Progenitor cell of endocrine pancreas (in vitro differentiated cells): ENCODE measurements around the gene AQP1. TPM values are rescaled to one million over a fixed set of nuclear protein-coding genes. Genes with fewer than 3 reads are reported as not detected.

ENCODE experiments used
- DNase-seq: peaks from one replicate; pipeline ENCODE4 v3.0.0; 2021; ENCODE audit warnings: low spot score; ENCODE audit not compliant: unreplicated experiment
- H3K27ac Mint-ChIP-seq: 2 replicates; pipeline ENCODE4 v1.8.0; 2021; ENCODE audit warnings: mild to moderate bottlenecking, moderate library complexity, mixed read lengths
- H3K27me3 Mint-ChIP-seq: 2 replicates; pipeline ENCODE4 v1.8.0; 2021; ENCODE audit warnings: mixed read lengths
- H3K36me3 Mint-ChIP-seq: 2 replicates; pipeline ENCODE4 v1.8.0; 2022; ENCODE audit warnings: mixed read lengths; ENCODE audit not compliant: insufficient read depth
- H3K4me1 Mint-ChIP-seq: 2 replicates; pipeline ENCODE4 v1.8.0; 2021; ENCODE audit warnings: low read depth, mixed read lengths
- H3K4me3 Mint-ChIP-seq: 2 replicates; pipeline ENCODE4 v1.8.0; 2021; ENCODE audit warnings: low read depth, mild to moderate bottlenecking, moderate library complexity, mixed read lengths
- H3K9me3 Mint-ChIP-seq: 2 replicates; pipeline ENCODE4 v1.8.0; 2021; ENCODE audit warnings: low read depth, mixed read lengths
- total RNA-seq: library from RNA; stranded (reverse); gene quantifications from 2 replicates; pipeline ENCODE4 v1.2.1, GENCODE V29; 2021
- TF ChIP-seq, protein P1 (sequence below): fragments of 200-600 bp; sonication (generic); IDR thresholded peaks from one replicate; pipeline ENCODE4 v1.5.0; 2021; ENCODE audit warnings: antibody characterized with exemption, mild to moderate bottlenecking; ENCODE audit not compliant: unreplicated experiment

The AQP1 gene
- total RNA-seq, 1 donor from 2014 or later: 1.3 TPM

- Mint-ChIP-seq H3K4me1 (peaks cover 2% of the 10 kb centered on the region), H3K4me3 (no peak overlapping the region), H3K9me3 (no peaks in the 10 kb centered on the region), H3K27ac (no peak overlapping the region), H3K27me3 (peaks cover 48% of the 10 kb centered on the region), H3K36me3 (no peaks in the 10 kb centered on the region)
- DNase-seq: no peak
- TF ChIP-seq, protein P1, sequence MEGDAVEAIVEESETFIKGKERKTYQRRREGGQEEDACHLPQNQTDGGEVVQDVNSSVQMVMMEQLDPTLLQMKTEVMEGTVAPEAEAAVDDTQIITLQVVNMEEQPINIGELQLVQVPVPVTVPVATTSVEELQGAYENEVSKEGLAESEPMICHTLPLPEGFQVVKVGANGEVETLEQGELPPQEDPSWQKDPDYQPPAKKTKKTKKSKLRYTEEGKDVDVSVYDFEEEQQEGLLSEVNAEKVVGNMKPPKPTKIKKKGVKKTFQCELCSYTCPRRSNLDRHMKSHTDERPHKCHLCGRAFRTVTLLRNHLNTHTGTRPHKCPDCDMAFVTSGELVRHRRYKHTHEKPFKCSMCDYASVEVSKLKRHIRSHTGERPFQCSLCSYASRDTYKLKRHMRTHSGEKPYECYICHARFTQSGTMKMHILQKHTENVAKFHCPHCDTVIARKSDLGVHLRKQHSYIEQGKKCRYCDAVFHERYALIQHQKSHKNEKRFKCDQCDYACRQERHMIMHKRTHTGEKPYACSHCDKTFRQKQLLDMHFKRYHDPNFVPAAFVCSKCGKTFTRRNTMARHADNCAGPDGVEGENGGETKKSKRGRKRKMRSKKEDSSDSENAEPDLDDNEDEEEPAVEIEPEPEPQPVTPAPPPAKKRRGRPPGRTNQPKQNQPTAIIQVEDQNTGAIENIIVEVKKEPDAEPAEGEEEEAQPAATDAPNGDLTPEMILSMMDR: no peak
These were observed 58.4 kb downstream of the AQP1 start for GRCh38 chr7:30970074-30970473.

- Mint-ChIP-seq H3K27ac (peak overlapping the region; percentile 50), H3K36me3 (no peaks in the 10 kb centered on the region), H3K4me3 (no peak overlapping the region), H3K4me1 (peaks cover 3% of the 10 kb centered on the region), H3K27me3 (peaks cover 49% of the 10 kb centered on the region), H3K9me3 (no peaks in the 10 kb centered on the region)
- TF ChIP-seq, protein P1: no peak
- DNase-seq: no peak
These were observed 59.0 kb downstream of the AQP1 start for GRCh38 chr7:30970594-30971094.

- TF ChIP-seq, protein P1: no peak
- DNase-seq: no peak
- Mint-ChIP-seq H3K4me3 (no peak overlapping the region), H3K9me3 (no peaks in the 10 kb centered on the region), H3K4me1 (peaks cover 3% of the 10 kb centered on the region), H3K27me3 (peaks cover 52% of the 10 kb centered on the region), H3K36me3 (no peaks in the 10 kb centered on the region), H3K27ac (no peak overlapping the region)
These were observed 59.8 kb downstream of the AQP1 start for GRCh38 chr7:30971440-30971839.

DNA sequence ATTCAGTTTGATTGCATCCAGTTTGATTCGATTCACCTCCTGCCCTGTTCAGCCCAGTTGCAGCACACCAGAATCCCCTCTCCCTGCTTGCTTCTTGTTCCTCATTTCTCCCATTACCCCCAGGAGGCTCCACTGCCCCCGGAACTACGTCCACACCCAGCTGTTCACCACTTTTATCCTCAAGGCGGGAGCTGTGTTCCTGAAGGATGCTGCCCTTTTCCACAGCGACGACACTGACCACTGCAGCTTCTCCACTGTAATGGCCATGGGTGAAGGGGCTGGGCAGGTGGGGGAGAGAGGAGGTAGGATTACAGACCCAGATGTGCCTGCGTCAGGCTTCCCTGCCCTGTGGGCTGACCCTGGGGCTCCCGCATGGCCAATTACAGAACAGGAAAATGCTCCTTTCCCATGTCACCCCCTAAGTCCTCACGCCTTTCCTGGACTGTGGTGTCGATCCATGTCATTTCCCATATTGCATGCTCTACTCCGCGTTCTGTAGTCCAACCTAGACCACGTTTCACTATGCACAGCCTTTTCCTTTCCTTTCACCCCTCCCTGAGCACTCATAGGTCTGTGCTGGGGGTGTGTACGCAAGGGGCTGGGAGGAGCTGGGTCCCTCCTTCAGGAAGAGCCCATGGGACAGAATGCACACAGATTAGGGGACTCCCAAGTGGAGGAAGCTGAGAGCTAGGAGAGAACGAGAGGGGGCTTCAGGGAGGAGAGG is 60.3 kb downstream of the AQP1 start:
- H3K27me3 Mint-ChIP-seq: peaks cover 50% of the 10 kb centered on the region
- peaks cover 3% of the 10 kb centered on the region for H3K4me1 Mint-ChIP-seq

DNA sequence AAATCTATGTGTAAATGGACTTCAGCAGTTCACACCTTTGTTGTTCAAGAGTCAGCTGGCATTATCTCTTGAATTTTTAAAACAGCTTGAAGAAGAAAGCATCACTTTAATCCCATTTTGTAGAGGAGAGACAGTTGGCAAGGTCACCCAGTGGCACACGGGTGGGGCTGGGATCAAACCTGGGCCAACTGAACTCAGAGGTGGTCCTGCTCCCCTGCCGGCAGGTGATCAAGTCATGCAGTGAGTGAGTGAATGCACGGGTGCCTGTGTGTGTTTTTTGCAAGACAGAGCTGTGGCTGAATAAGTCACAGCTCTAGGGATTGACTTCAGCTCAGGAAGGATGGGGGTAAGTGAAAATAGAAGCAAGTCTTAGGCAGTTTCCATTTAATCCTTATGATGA is 61.6 kb downstream of the AQP1 start:
- no peaks in the 10 kb centered on the region for H3K9me3 Mint-ChIP-seq
- peaks cover 3% of the 10 kb centered on the region for H3K4me1 Mint-ChIP-seq
- H3K36me3 Mint-ChIP-seq: no peaks in the 10 kb centered on the region
- no peak overlapping the region for H3K27ac Mint-ChIP-seq
- no peak overlapping the region for H3K4me3 Mint-ChIP-seq
- H3K27me3 Mint-ChIP-seq: peaks cover 49% of the 10 kb centered on the region
- no peak for DNase-seq
- TF ChIP-seq, protein P1: no peak

More for the DNA sequence above, 60.3 kb downstream of the AQP1 start:
- DNase-seq: no peak
- no peak overlapping the region for H3K4me3 Mint-ChIP-seq
- no peaks in the 10 kb centered on the region for H3K9me3 Mint-ChIP-seq
- TF ChIP-seq, protein P1: no peak
- no peak overlapping the region for H3K27ac Mint-ChIP-seq
- H3K36me3 Mint-ChIP-seq: no peaks in the 10 kb centered on the region
